ENCODE results near the gene ZNF212.

Gene ZNF212

GRCh38 chr7:149239345-149240143, at the start of gene ZNF212:
ZNF212 (plus strand) TSS chr7:149239651; CDS start chr7:149239779, 128 bp downstream.
- peak; percentile 55 for DNase-seq

- no peak for DNase-seq
These were observed 47.6 kb upstream of the ZNF212 start for GRCh38 chr7:149191851-149192250.

GRCh38 chr7:149194799-149195179, 44.7 kb upstream of the ZNF212 start:
- no peak for DNase-seq

GRCh38 chr7:149195180-149196150, 44.0 kb upstream of the ZNF212 start, which contains the start of gene ZNF282:
ZNF282 (plus strand) TSS chr7:149195546; CDS start chr7:149195590, 44 bp downstream.
- peak; percentile 69 for DNase-seq

GRCh38 chr7:149196151-149196704, 43.2 kb upstream of the ZNF212 start:
- DNase-seq: no peak

GRCh38 chr7:149196705-149197171, 42.7 kb upstream of the ZNF212 start:
- no peak for DNase-seq

- DNase-seq: no peak
These were observed 41.8 kb upstream of the ZNF212 start for GRCh38 chr7:149197675-149198074.

GRCh38 chr7:149198161-149198816, 41.2 kb upstream of the ZNF212 start:
- no peak for DNase-seq

- no peak for DNase-seq
These were observed 40.0 kb upstream of the ZNF212 start for GRCh38 chr7:149199234-149199995.

GRCh38 chr7:149202831-149203231, 36.6 kb upstream of the ZNF212 start:
- no peak for DNase-seq

- DNase-seq: no peak
These were observed 33.6 kb upstream of the ZNF212 start for GRCh38 chr7:149205690-149206381.

- DNase-seq: no peak
These were observed 32.0 kb upstream of the ZNF212 start for GRCh38 chr7:149207324-149208035.

- peak; percentile 22 for DNase-seq
These were observed 29.8 kb upstream of the ZNF212 start for GRCh38 chr7:149209518-149210269.

- DNase-seq: no peak
These were observed 28.9 kb upstream of the ZNF212 start for GRCh38 chr7:149210551-149210950.

- no peak for DNase-seq
These were observed 25.3 kb upstream of the ZNF212 start for GRCh38 chr7:149214020-149214720.

- DNase-seq: no peak
These were observed 23.0 kb upstream of the ZNF212 start for GRCh38 chr7:149216402-149216801.

- no peak for DNase-seq
These were observed 21.9 kb upstream of the ZNF212 start for GRCh38 chr7:149217570-149217969.

- no peak for DNase-seq
These were observed 20.7 kb upstream of the ZNF212 start for GRCh38 chr7:149218469-149219420.
